GM12878 (cell line): Measurements from ENCODE around the gene CTBP1. TPM values are rescaled to one million over a fixed set of nuclear protein-coding genes. Genes with fewer than 3 reads are reported as not detected.

ENCODE experiments used
- ATAC-seq: fragments of 200-7000 bp; cut with Tn5 transposase; 3 replicates; pipeline ENCODE4 v1.9.1; 2020; ENCODE audit warnings: mild to moderate bottlenecking, moderate library complexity
- BruUV-seq: library from RNA; stranded (reverse); fragments of 400-500 nt; replicated peaks from 2 replicates; lab custom pipeline; 2021; lab: Mats Ljungman, UMichigan
- CTCF ChIA-PET: fragments of 300-600 bp; sonication (Branson Sonifier 250); formaldehyde crosslinking; extraction: SDS; loops from one replicate; lab custom pipeline; 2021; ENCODE audit warnings: inconsistent platforms; lab: Yijun Ruan, JAX
- POLR2A ChIA-PET: fragments of 350-600 bp; formaldehyde crosslinking; extraction: SDS; loops from one replicate; lab custom pipeline; 2021; ENCODE audit warnings: inconsistent platforms; lab: Charles Lee
- RAD21 ChIA-PET: fragments of 300-600 bp; sonication (Branson Sonifier 250); formaldehyde crosslinking; loops from one replicate; lab custom pipeline; 2023; ENCODE audit warnings: antibody characterized with exemption; ENCODE audit not compliant: unreplicated experiment; lab: Charles Lee
- SMC1A ChIA-PET: fragments of 300-600 bp; sonication (Branson Sonifier 250); formaldehyde crosslinking; loops from one replicate; lab custom pipeline; 2023; ENCODE audit not compliant: unreplicated experiment, uncharacterized antibody; lab: Charles Lee
- DNase-seq: peaks from one replicate; pipeline ENCODE4 v3.0.0-alpha.2; 2011; ENCODE audit warnings: low read depth, low spot score
- FAIRE-seq: peaks from 3 replicates; lab custom pipeline; 2011; peaks lifted over from hg19 to GRCh38; lab: Jason Lieb, UNC
- H2AFZ ChIP-seq: 2 replicates; pipeline ENCODE4 v1.6.0; 2011; ENCODE audit warnings: low read depth, low read length, control low read depth; ENCODE audit not compliant: control insufficient read depth
- H3K27ac ChIP-seq: 2 replicates; pipeline ENCODE4 v1.5.1; 2011; ENCODE audit warnings: control low read depth; ENCODE audit not compliant: control insufficient read depth, insufficient read depth
- H3K27me3 ChIP-seq, 2 experiments: replicated peaks in 1 of 2; 2 replicates each; pipeline versions ENCODE4 v1.6.0 to v1.6.1; 2011; ENCODE audit warnings: low read length in 1 of 2; ENCODE audit not compliant: control insufficient read depth in 2 of 2, insufficient read depth in 2 of 2
- H3K36me3 ChIP-seq, 2 experiments: 2 replicates each; pipeline ENCODE4 v1.5.1; 2011; ENCODE audit warnings: low read length in 1 of 2; ENCODE audit not compliant: control insufficient read depth in 2 of 2, insufficient read depth in 2 of 2
- H3K4me1 ChIP-seq: 2 replicates; pipeline ENCODE4 v1.6.1; 2011; ENCODE audit warnings: mild to moderate bottlenecking, low read length, moderate library complexity, mixed read lengths; ENCODE audit not compliant: control insufficient read depth, insufficient read depth
- H3K4me2 ChIP-seq: 2 replicates; pipeline ENCODE4 v1.6.0; 2011; ENCODE audit warnings: control low read depth; ENCODE audit not compliant: control insufficient read depth, insufficient read depth
- H3K4me3 ChIP-seq: fragments of 200-600 bp; sonication (generic); 2 replicates; pipeline ENCODE4 v1.5.1; 2016
- H3K79me2 ChIP-seq: 2 replicates; pipeline ENCODE4 v1.6.0; 2011; ENCODE audit warnings: low read length; ENCODE audit not compliant: control insufficient read depth, insufficient read depth
- H3K9ac ChIP-seq: 2 replicates; pipeline ENCODE4 v1.8.0; 2011; ENCODE audit warnings: low read length, control low read depth, mixed read lengths; ENCODE audit not compliant: control insufficient read depth, insufficient read depth
- H3K9me3 ChIP-seq: replicated peaks from 3 replicates; pipeline ENCODE4 v1.5.1; 2011; ENCODE audit warnings: mild to moderate bottlenecking, low read length; ENCODE audit not compliant: control insufficient read depth, insufficient read depth
- H4K20me1 ChIP-seq: 2 replicates; pipeline ENCODE4 v1.6.0; 2011; ENCODE audit not compliant: control insufficient read depth, insufficient read depth
- ATF7 ChIP-seq: fragments of 450-650 bp; IDR thresholded peaks from 2 replicates; pipeline ENCODE4 v1.6.1; 2016; ENCODE audit warnings: low read depth, mild to moderate bottlenecking
- EGR1 ChIP-seq, 2 experiments: IDR thresholded peaks; 1 replicate in 1 of 2; 2 replicates in 1 of 2; pipeline ENCODE4 v1.6.1; 2011 to 2012; ENCODE audit warnings: low read depth in 2 of 2, low read length in 2 of 2, borderline replicate concordance in 1 of 2, mild to moderate bottlenecking in 1 of 2, moderate library complexity in 1 of 2
- ELK1 ChIP-seq: IDR thresholded peaks from 2 replicates; pipeline ENCODE4 v1.6.1; 2012; ENCODE audit warnings: low read depth, low read length, improper control_type of control experiment
- IKZF2 ChIP-seq, 2 experiments: fragments of 450-650 bp; IDR thresholded peaks; 2 replicates each; pipeline ENCODE4 v1.6.1; 2017; ENCODE audit warnings: mild to moderate bottlenecking in 2 of 2, moderate library complexity in 2 of 2
- KDM1A ChIP-seq: fragments of 200-600 bp; sonication (generic); IDR thresholded peaks from 2 replicates; pipeline ENCODE4 v1.6.1; 2016; ENCODE audit warnings: borderline replicate concordance
- NBN ChIP-seq: fragments of 450-650 bp; IDR thresholded peaks from 2 replicates; pipeline ENCODE4 v1.6.1; 2016
- PML ChIP-seq: IDR thresholded peaks from 2 replicates; pipeline ENCODE4 v1.6.1; 2012; ENCODE audit warnings: low read length, inconsistent platforms
- SMARCA5 ChIP-seq: fragments of 450-650 bp; IDR thresholded peaks from 2 replicates; pipeline ENCODE4 v1.6.1; 2017; ENCODE audit warnings: mild to moderate bottlenecking
- TCF3 ChIP-seq: IDR thresholded peaks from 2 replicates; pipeline ENCODE4 v1.6.1; 2012; ENCODE audit warnings: low read depth, mild to moderate bottlenecking, low read length, borderline replicate concordance; ENCODE audit not compliant: insufficient read depth
- TCF7 ChIP-seq: IDR thresholded peaks from 2 replicates; pipeline ENCODE4 v1.6.1; 2014; ENCODE audit warnings: antibody characterized with exemption, borderline replicate concordance
- ZBTB40 ChIP-seq: fragments of 450-650 bp; IDR thresholded peaks from 2 replicates; pipeline ENCODE4 v1.6.1; 2016; ENCODE audit warnings: mild to moderate bottlenecking, moderate library complexity, borderline replicate concordance
- WGBS: methylation state at CpG from one replicate; pipeline ENCODE4 v1.1.6; 2016; ENCODE audit warnings: low lambda C conversion rate; ENCODE audit not compliant: insufficient replicate concordance, insufficient coverage; ENCODE audit errors: missing lambda C conversion rate; 5-methylcytosine and 5-hydroxymethylcytosine counted together
- in situ Hi-C: fragments of 300-500 bp; cut with MboI; formaldehyde crosslinking; loops from 9 replicates; pipeline ENCODE4 v1.14.3; 2018; ENCODE audit warnings: mixed read lengths
- intact Hi-C: fragments of 100-400 bp; cut with micrococcal nuclease; formaldehyde crosslinking; loops from one replicate; pipeline ENCODE4 v1.14.2; 2022; ENCODE audit not compliant: unreplicated experiment
- polyA plus RNA-seq, 11 experiments: library from polyadenylated mRNA; depleted of rRNA in 4 of 11; unstranded in 6 of 11; stranded (reverse) in 5 of 11; fragments of >200 nt; fragmentation: Nextera tagmentation in 4 of 11; fragmentation: Illumina TruSeq in 1 of 11; extraction: Ambion mirVana in 4 of 11; extraction: Trizol in 1 of 11; gene quantifications; 1 replicate in 1 of 11; 2 replicates in 10 of 11; pipeline versions ENCODE4 v1.2.1 to v1.2.3, GENCODE V29; 2011 to 2016; ENCODE audit warnings: inconsistent platforms in 2 of 11, missing spikeins in 2 of 11, low read depth in 1 of 11
- total RNA-seq, 4 experiments: library from RNA; depleted of rRNA in 3 of 4; stranded (reverse); fragments of >200 nt in 3 of 4; fragmentation: Illumina TruSeq in 1 of 4; extraction: Trizol in 1 of 4; gene quantifications; 2 replicates each; pipeline versions ENCODE4 v1.2.1 to v1.2.3, GENCODE V29; 2013 to 2021

CTBP1 gene
- total and polyA plus RNA-seq, 10 of the 15 experiments (the other 5 are each of a cell fraction or from before 2014, with no cell fraction given), result 7.4 to 182 (median 63.1) TPM

- 87% methylated on average over 34 of the region's 37 CpGs for WGBS
- no peak for TF ChIP-seq ATF7
- 0 out of 2 replicates have a peak, but pooled peaks have one; percentile 44 for TF ChIP-seq TCF3
- ATAC-seq (no peak), DNase-seq (no peak), FAIRE-seq (no peak)
- Histone ChIP-seq H2AFZ (no peak overlapping the region), H3K36me3 (peaks cover 10 to 12% of the 10 kb centered on the region in 2 experiments; a peak in 3 of 4 replicates), H3K79me2 (no peaks in the 10 kb centered on the region), H4K20me1 (no peaks in the 10 kb centered on the region), H3K27me3 (no peaks in the 10 kb centered on the region), H3K9ac (no peak overlapping the region), H3K4me3 (no peak overlapping the region), H3K4me2 (no peak overlapping the region), H3K27ac (no peak overlapping the region), H3K4me1 (peaks cover 12% of the 10 kb centered on the region), H3K9me3 (no peaks in the 10 kb centered on the region; the same call in 2 of the 3 replicates)
- ChIA-PET POLR2A (no interaction called here), CTCF (no interaction called here), SMC1A (no interaction called here), RAD21 (no interaction called here)
- BruUV-seq, result no TSS peak
- intact Hi-C loops, result no loop called here
- in situ Hi-C loops, result no loop called here
These were observed 40.5 kb downstream of the CTBP1 start for GRCh38 chr4:1208266-1208961.

GRCh38 chr4:1207603-1208265 is 41.2 kb downstream of the CTBP1 start:
- Histone ChIP-seq H3K27ac (no peak overlapping the region), H3K4me3 (no peak overlapping the region), H3K27me3 (no peaks in the 10 kb centered on the region), H3K9ac (no peak overlapping the region), H3K4me2 (no peak overlapping the region), H3K36me3 (peaks cover 5% of the 10 kb centered on the region in 2 experiments; a peak in 3 of 4 replicates), H2AFZ (no peak overlapping the region), H3K9me3 (peaks cover 1% of the 10 kb centered on the region; the same call in 1 of the 3 replicates), H3K4me1 (peaks cover 18% of the 10 kb centered on the region), H4K20me1 (no peaks in the 10 kb centered on the region), H3K79me2 (no peaks in the 10 kb centered on the region)
- intact Hi-C loops, result no loop called here
- 90% methylated on average over 31 of the region's 31 CpGs for WGBS
- CTCF ChIA-PET, result no interaction called here
- no TSS peak for BruUV-seq
- DNase-seq (no peak), FAIRE-seq (no peak), ATAC-seq (no peak)
- RAD21 ChIA-PET, result no interaction called here
- in situ Hi-C loops, result no loop called here
- SMC1A ChIA-PET, result no interaction called here
- POLR2A ChIA-PET, result no interaction called here
- TF ChIP-seq PML, result no peak
- no peak for TF ChIP-seq NBN
- no peak for TF ChIP-seq ELK1
- no peak for TF ChIP-seq EGR1 (IDR thresholded peaks at IDR 0.05; ENCODE audit: borderline replicate concordance in 1 of 2, low read depth in 2 of 2, low read length in 2 of 2)
- no peak for TF ChIP-seq SMARCA5
- TF ChIP-seq TCF7, result no peak
- no peak for TF ChIP-seq KDM1A
- no peak for TF ChIP-seq IKZF2 (IDR thresholded peaks at IDR 0.05)
- TF ChIP-seq ZBTB40, result no peak
